OCI-LY7 (cell line): ENCODE data around the gene SDK2. TPM values are rescaled to one million over a fixed set of nuclear protein-coding genes. Genes with fewer than 3 reads are reported as not detected.

ENCODE experiments used
- BruUV-seq: library from RNA; stranded (reverse); fragments of 400-500 nt; replicated peaks from 2 replicates; lab custom pipeline; 2021; lab: Mats Ljungman, UMichigan
- CTCF ChIA-PET: fragments of 300-600 bp; sonication (Branson Sonifier 250); formaldehyde crosslinking; loops from one replicate; lab custom pipeline; 2022; ENCODE audit warnings: antibody characterized with exemption; ENCODE audit not compliant: unreplicated experiment; lab: Charles Lee
- POLR2A ChIA-PET: fragments of 300-600 bp; sonication (Branson Sonifier 250); formaldehyde crosslinking; loops from one replicate; lab custom pipeline; 2022; ENCODE audit warnings: antibody characterized with exemption; lab: Charles Lee
- DNase-seq: peaks from one replicate; pipeline ENCODE4 v3.0.0-alpha.2; 2015; ENCODE audit warnings: low spot score
- H2AFZ ChIP-seq: fragments of 200-600 bp; sonication (generic), shearing (Covaris generic); 2 replicates; pipeline ENCODE4 v1.6.1; 2014; ENCODE audit warnings: mild to moderate bottlenecking, antibody characterized with exemption, low read length, moderate library complexity
- H3K27ac ChIP-seq: fragments of 200-600 bp; sonication (generic); 2 replicates; pipeline ENCODE4 v1.5.1; 2014; ENCODE audit warnings: mixed run types, low read depth, mild to moderate bottlenecking, moderate library complexity, low read length, inconsistent platforms; ENCODE audit not compliant: poor library complexity, severe bottlenecking
- H3K36me3 ChIP-seq: fragments of 200-600 bp; sonication (generic); 2 replicates; pipeline ENCODE4 v1.6.1; 2014; ENCODE audit warnings: mild to moderate bottlenecking, antibody characterized with exemption, low read length, moderate library complexity, mixed read lengths; ENCODE audit not compliant: insufficient read depth
- H3K4me1 ChIP-seq: fragments of 200-600 bp; sonication (generic); 2 replicates; pipeline ENCODE4 v1.5.1; 2014; ENCODE audit warnings: mild to moderate bottlenecking, low read length; ENCODE audit not compliant: insufficient read depth, poor library complexity, severe bottlenecking
- H3K4me2 ChIP-seq: fragments of 200-600 bp; sonication (generic); 2 replicates; pipeline ENCODE4 v1.6.1; 2014; ENCODE audit warnings: mild to moderate bottlenecking, low read length
- H3K4me3 ChIP-seq: fragments of 200-600 bp; sonication (generic); 2 replicates; pipeline ENCODE4 v1.5.1; 2014; ENCODE audit warnings: mild to moderate bottlenecking, low read depth, low read length; ENCODE audit not compliant: poor library complexity, severe bottlenecking
- H3K79me2 ChIP-seq: fragments of 200-600 bp; sonication (generic); 2 replicates; pipeline ENCODE4 v1.6.1; 2016; ENCODE audit warnings: low read depth, mild to moderate bottlenecking, low read length, moderate library complexity, mixed read lengths; ENCODE audit not compliant: insufficient read depth
- H3K9me2 ChIP-seq: fragments of 200-600 bp; sonication (generic); 2 replicates; pipeline ENCODE4 v1.6.1; 2016; ENCODE audit warnings: mild to moderate bottlenecking, low read length, mixed read lengths; ENCODE audit not compliant: insufficient read depth
- H3K9me3 ChIP-seq: fragments of 200-600 bp; sonication (generic); 2 replicates; pipeline ENCODE4 v1.6.1; 2014; ENCODE audit warnings: mild to moderate bottlenecking, mixed run types, low read length, mixed read lengths
- H4K20me1 ChIP-seq: fragments of 200-600 bp; sonication (generic); 2 replicates; pipeline ENCODE4 v1.6.1; 2014; ENCODE audit warnings: mild to moderate bottlenecking, antibody characterized with exemption, low read length, moderate library complexity, mixed read lengths; ENCODE audit not compliant: insufficient read depth
- EZH2phosphoT487 ChIP-seq: fragments of 200-600 bp; sonication (generic); IDR thresholded peaks from 2 replicates; pipeline ENCODE4 v1.6.1; 2018; ENCODE audit warnings: low read depth, borderline replicate concordance, mild to moderate bottlenecking, mixed run types, antibody characterized with exemption, low read length, moderate library complexity, mixed read lengths
- intact Hi-C: fragments of 100-400 bp; cut with micrococcal nuclease; formaldehyde crosslinking; loops from one replicate; pipeline ENCODE4 v1.10.0; 2022; ENCODE audit not compliant: unreplicated experiment
- total RNA-seq, 2 experiments: library from RNA; depleted of rRNA in 1 of 2; stranded (reverse); fragments of >200 nt in 1 of 2; shearing (Covaris generic) in 1 of 2; gene quantifications; 2 replicates each; pipeline ENCODE4 v1.2.3, GENCODE V29; 2014 to 2022
- TF ChIP-seq, protein P1 (sequence below): fragments of 200-600 bp; sonication (generic); conservative IDR thresholded peaks from 2 replicates; pipeline ENCODE4 v1.5.1; 2014; ENCODE audit warnings: mild to moderate bottlenecking, antibody characterized with exemption, low read length, moderate library complexity, mixed read lengths

SDK2 gene
- total RNA-seq, 2 experiments from 2014 or later, result 0.32 to 1.8 TPM

DNA sequence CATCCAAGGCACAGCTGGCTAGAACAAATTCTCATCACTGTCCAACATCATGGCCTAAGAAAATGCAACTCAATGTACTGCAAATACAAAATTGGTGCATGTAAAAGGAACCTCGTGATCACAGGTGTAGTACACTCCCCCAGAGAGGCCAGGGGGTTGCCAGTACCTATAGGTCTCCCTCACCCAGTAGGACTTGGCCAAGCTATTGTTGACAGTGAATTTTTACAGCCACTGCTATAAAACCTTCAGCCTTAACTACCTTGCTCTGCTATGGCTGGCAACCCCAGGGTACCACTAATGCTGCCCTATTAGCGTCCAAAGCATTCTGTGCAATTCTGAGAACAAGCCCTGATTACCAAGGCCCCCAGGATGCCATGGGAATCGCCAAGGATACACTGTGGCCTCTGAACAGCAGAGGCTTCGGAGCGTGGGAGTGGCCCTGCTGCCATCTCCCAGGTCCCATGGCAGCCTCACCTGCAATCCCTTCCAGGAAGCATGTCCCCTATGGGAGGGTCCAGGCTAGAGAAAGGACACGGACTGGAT, 67.6 kb downstream of the SDK2 start:
- no peak for DNase-seq
- intact Hi-C loops, result no loop called here
- H3K9me2 ChIP-seq, result no peaks in the 10 kb centered on the region
- H3K4me2 ChIP-seq, result no peak overlapping the region
- POLR2A ChIA-PET, result interaction anchor here (0.6 kb wide), 1 partner anchor 516 kb away, joined by 3 read pairs; no protein-coding TSS in a partner anchor
- H3K9me3 ChIP-seq, result no peaks in the 10 kb centered on the region
- H2AFZ ChIP-seq, result no peak overlapping the region
- peaks cover 13% of the 10 kb centered on the region for H3K4me1 ChIP-seq
- CTCF ChIA-PET, result no interaction called here
- H3K36me3 ChIP-seq, result no peaks in the 10 kb centered on the region
- no peak overlapping the region for H3K4me3 ChIP-seq
- no peaks in the 10 kb centered on the region for H4K20me1 ChIP-seq
- H3K27ac ChIP-seq, result no peak overlapping the region
- no peaks in the 10 kb centered on the region for H3K79me2 ChIP-seq
- BruUV-seq, result no TSS peak
- TF ChIP-seq, protein P1, sequence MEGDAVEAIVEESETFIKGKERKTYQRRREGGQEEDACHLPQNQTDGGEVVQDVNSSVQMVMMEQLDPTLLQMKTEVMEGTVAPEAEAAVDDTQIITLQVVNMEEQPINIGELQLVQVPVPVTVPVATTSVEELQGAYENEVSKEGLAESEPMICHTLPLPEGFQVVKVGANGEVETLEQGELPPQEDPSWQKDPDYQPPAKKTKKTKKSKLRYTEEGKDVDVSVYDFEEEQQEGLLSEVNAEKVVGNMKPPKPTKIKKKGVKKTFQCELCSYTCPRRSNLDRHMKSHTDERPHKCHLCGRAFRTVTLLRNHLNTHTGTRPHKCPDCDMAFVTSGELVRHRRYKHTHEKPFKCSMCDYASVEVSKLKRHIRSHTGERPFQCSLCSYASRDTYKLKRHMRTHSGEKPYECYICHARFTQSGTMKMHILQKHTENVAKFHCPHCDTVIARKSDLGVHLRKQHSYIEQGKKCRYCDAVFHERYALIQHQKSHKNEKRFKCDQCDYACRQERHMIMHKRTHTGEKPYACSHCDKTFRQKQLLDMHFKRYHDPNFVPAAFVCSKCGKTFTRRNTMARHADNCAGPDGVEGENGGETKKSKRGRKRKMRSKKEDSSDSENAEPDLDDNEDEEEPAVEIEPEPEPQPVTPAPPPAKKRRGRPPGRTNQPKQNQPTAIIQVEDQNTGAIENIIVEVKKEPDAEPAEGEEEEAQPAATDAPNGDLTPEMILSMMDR, result no peak
- no peak for TF ChIP-seq EZH2phosphoT487

DNA sequence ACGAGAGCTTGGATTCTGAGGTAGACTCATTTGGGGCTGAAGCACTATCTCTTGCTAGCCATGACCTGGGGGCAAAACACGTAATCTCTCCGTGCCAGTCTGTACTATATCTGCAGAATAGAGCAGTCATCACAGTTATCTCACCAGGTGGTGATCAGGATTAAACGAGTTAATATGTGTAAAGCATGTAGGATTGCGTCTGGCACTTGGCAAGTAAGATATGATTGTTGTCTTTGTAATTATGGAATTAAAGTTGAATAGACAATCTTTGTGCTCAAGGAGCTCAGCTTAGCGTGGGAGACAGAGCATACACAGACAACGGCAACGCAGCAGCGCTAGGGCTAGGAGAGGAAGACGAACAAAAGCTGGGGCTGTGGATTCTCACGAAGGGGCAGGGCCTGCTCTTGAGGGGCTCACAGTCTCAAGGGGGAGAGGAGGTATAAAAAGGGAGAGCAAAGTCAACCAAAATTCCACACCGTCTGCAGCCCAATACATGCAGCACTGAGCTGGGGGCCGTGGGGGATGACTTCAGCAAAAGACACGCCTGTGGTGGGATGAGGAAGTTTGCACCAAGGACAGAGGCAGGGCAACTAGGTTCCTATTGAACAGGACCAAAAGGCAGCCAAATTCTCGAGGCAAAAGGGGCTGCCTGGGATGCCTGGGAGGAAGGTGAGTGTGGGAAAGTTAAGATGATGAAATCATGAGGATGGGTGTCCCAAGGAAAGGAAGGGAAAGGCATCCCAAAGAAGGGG, 68.6 kb downstream of the SDK2 start:
- DNase-seq, result no peak
- Histone ChIP-seq H3K79me2 (no peaks in the 10 kb centered on the region), H3K4me1 (peaks cover 13% of the 10 kb centered on the region), H2AFZ (no peak overlapping the region), H3K4me2 (no peak overlapping the region), H3K9me2 (no peaks in the 10 kb centered on the region), H3K36me3 (no peaks in the 10 kb centered on the region), H4K20me1 (no peaks in the 10 kb centered on the region), H3K27ac (no peak overlapping the region), H3K9me3 (no peaks in the 10 kb centered on the region), H3K4me3 (no peak overlapping the region)
- intact Hi-C loops, result no loop called here
- CTCF ChIA-PET, result no interaction called here
- POLR2A ChIA-PET, result interaction anchor here (0.8 kb wide), 1 partner anchor 19 kb away, joined by 3 read pairs; no protein-coding TSS in a partner anchor
- no TSS peak for BruUV-seq
- no peak for TF ChIP-seq EZH2phosphoT487
- TF ChIP-seq, protein P1, result no peak
